Measurements from ENCODE around the gene GALNT16.

GRCh38 chr14:69268223-69268622, 8.3 kb downstream of the GALNT16 start:
- TF ChIP-seq POLR2A (IDR thresholded peaks at IDR 0.05; ENCODE audit: low read depth, low read length) (no peak), POLR2AphosphoS5 (IDR thresholded peaks at IDR 0.05; ENCODE audit: low read depth, low read length) (no peak), TAF1 (IDR thresholded peaks at IDR 0.05; ENCODE audit: low read depth, low read length) (no peak), SPI1 (IDR thresholded peaks at IDR 0.05; ENCODE audit: low read depth, low read length) (no peak), POU2F2 (IDR thresholded peaks at IDR 0.05; ENCODE audit: low read depth, low read length) (no peak)
